ENCODE measurements around the gene CNTNAP2.

Gene CNTNAP2

GRCh38 chr7:147971606-147972110 is 1855.1 kb downstream of the CNTNAP2 start:
- in situ Hi-C loops (cut with HindIII; ENCODE audit: low sequenced_read_pairs), result no loop called here

DNA sequence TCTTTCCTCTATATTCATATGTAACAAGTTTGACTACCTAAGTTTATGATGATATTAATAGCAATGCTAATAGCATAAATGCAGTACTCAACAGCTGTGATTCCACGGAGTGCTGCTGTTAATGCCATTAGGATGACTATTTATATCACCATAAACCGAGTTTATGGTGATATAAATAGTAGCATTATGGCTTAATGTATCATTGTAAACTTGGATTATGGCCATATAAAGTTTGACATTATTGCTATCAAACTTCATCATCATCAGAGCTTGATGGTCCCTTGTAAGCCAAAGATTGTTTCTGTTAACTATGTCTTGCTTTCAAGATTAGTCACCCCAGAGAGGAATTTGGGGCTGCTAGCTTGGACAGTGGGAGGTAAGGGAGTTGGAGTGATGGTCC is 1861.6 kb downstream of the CNTNAP2 start:
- in situ Hi-C loops (cut with HindIII; ENCODE audit: low sequenced_read_pairs), result no loop called here

- in situ Hi-C loops (cut with HindIII; ENCODE audit: low sequenced_read_pairs), result no loop called here
These were observed 1862.0 kb downstream of the CNTNAP2 start for GRCh38 chr7:147978651-147979050.

GRCh38 chr7:147980826-147981813 is 1864.5 kb downstream of the CNTNAP2 start:
- in situ Hi-C loops (cut with HindIII; ENCODE audit: low sequenced_read_pairs), result no loop called here

DNA sequence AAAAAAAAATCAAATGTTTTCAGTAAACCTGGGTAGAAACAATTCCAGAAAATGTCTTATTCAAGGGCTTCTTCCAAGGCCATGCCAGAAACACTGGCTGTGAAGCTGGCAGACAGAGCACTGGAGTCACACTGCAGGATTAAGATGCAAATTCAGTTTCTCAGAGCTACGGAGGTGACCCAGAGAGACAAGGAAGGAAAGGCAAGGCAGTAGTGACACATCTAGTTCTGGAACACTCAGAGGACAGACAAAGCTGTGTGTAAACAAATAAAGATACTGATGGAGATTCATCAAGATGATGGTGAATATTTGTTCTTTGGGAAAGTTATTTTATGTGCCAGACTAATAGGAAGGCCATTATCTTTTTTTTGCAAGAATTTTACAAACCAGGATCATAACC is 1865.7 kb downstream of the CNTNAP2 start:
- in situ Hi-C loops (cut with HindIII; ENCODE audit: low sequenced_read_pairs), result no loop called here

DNA sequence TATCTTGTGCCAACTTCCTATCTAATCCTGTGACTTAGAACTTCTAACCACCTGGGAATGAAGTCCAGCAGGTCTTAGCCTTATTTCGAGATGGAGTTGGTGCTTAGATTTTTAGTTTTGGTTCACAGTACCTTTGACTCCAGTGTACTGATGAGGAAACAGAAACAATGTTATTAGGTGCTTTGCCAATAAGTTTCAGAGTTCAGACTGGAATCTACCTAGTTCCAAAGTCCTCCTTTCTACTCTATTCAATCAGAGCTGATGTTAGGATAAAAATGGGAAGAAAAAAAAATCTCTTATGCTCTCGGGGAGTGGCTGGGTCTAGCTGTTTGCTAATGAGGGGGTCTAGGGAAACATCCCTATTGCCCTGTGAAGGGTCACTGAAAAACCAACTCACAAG is 1867.7 kb downstream of the CNTNAP2 start:
- in situ Hi-C loops (cut with HindIII; ENCODE audit: low sequenced_read_pairs), result no loop called here

- in situ Hi-C loops (cut with HindIII; ENCODE audit: low sequenced_read_pairs), result no loop called here
These were observed 1873.5 kb downstream of the CNTNAP2 start for GRCh38 chr7:147990079-147990478.

DNA sequence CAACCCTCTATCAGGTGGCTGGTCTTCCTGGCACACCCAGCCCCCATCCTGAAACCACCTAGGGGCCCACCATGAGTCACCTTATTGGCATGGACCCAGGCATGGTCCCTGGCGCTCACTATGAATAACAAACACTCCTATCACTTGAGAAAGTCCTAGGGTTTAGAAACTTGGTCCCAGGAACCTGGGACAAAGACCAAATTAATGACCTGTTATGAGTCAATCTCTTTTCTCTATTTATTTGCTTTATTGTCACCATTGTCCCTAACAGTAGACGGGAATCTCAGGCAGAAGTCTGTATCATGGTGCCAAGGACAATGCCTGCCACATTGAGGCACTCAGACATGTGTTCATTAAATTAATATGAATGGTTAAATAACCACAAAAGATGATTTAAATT is 1874.3 kb downstream of the CNTNAP2 start:
- in situ Hi-C loops (cut with HindIII; ENCODE audit: low sequenced_read_pairs), result no loop called here

- in situ Hi-C loops (cut with HindIII; ENCODE audit: low sequenced_read_pairs), result no loop called here
These were observed 1876.1 kb downstream of the CNTNAP2 start for GRCh38 chr7:147992698-147993097.

DNA sequence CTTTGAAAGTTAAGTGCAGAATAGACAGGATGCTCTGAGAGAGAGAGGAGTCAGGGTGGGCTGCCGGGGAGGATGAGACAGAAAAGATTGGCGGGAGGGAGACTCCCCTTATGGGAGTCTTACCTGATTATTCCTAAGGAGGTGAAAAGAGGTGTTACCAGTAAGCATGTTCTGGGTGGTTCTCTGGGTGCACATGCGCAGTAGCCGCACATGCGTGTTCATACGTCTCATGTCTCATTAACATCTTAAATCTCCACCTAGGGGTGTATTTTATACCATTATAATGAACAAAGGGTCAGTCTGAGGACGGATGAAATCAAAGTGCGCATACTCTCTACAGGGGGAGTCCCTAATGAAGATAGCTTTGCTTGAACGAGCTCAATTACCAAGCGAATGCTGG is 1881.0 kb downstream of the CNTNAP2 start:
- in situ Hi-C loops (cut with HindIII; ENCODE audit: low sequenced_read_pairs), result no loop called here

DNA sequence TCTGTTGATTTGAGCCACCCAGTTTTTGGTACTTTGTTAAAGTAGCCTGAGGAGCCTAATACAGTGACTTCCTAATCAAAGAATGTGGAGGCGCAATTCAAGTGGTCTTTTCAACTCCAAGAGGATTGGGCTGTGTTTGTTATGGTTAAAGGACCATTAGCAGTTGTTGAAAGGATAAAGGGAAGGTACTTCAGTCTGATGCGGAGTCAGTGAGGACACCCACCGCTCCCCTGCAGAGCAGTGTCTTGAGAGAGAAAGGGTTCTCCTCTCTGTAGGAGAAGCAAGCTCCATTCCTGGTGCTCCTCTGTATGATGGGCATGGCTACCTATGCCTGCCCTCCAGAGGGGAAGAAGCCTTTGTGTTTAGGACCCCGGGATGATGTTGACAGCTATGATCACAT is 1883.4 kb downstream of the CNTNAP2 start:
- in situ Hi-C loops (cut with HindIII; ENCODE audit: low sequenced_read_pairs), result no loop called here

DNA sequence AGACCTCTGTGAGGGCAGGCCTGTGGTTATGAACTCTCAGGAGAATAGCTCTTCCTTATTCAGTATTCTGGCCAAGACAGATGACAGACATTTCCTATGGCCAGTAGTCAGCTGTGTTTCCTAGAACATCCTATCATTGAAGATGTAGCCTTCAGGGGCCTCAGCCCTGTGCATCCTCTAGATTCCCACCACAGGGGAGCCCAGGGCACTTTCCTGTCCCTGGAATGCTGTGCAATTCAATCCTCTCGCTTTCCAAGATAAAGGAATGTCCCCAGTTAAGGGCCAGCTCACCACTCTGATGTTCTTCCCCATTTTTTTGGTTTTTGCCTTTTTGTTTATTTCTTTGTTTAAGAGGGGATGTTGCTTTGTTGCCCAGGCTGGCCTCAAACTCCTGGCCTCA is 1895.2 kb downstream of the CNTNAP2 start:
- in situ Hi-C loops (cut with HindIII; ENCODE audit: low sequenced_read_pairs), result no loop called here

DNA sequence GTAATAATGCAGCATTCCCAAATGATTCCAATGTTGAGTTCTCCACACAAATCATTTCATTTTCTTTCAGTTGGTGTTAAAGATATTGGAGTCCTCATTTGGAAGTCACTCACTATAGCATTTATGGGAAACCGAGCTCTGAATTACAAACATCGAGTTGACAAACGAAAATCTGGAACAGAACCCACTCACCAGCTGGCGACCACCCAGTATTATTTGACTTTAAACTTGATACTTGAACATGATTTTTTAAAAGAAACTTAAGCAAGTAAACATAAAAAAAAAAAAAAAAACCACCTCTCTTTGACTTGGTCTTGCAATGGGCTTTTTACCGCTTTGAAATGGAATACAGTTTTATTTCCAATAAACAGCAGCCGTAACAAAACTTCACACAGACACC is 1897.4 kb downstream of the CNTNAP2 start:
- in situ Hi-C loops (cut with HindIII; ENCODE audit: low sequenced_read_pairs), result no loop called here

DNA sequence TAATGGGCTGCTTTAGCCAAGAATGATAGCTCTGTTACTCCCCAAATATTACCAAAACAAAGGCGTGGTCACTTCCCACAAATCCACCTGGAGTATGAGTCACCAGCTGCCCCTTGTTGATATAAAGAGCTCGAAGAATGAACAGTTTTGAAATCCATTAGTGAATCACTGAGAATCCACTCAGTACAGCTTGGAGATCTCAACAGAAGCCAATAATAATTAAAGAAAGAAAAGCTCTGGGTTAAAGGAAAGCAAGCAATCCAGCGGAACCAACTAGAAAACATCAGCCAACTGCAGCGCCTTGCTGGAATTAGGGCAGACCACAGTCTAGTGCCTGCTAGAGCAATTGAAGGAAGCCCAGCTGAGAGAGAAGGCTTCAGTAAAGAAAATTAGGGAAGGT is 1897.9 kb downstream of the CNTNAP2 start:
- in situ Hi-C loops (cut with HindIII; ENCODE audit: low sequenced_read_pairs), result no loop called here

DNA sequence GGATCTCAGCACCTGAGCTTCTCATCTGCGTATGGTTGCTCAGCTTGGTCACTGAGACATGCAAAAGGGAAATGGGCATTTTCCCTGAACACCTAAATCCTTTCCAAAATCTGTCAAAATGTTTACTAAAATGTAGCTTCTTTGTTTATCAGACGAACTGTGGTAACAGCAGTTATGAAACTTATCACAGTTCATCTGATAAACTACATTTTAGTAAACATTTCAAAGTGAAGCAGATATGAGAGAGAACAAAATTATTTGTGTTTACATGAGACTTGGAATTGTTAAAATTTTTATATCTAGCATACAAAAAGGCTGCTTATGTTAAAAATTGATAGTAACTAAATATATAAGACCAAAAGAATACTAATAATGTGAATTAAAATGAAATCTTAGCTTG is 1900.5 kb downstream of the CNTNAP2 start:
- in situ Hi-C loops (cut with HindIII; ENCODE audit: low sequenced_read_pairs), result no loop called here

DNA sequence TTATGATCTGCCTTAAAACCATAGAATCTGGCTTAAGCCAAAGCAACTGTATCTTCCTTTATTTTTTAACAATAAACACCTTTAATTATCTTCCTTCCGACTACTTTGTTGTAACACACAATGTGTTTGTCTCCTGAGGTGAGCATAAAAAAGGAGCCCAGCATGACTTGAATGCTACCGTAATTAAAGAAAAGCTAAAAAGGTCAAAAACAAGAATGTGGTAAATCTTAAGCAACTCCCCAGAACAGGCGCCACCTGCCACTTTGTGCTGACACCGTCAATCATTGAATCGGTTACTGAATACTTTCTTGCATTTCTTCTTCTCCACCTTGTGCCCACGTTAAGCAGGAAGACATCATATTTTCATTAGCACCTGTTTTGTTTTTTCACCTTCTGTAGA is 1904.1 kb downstream of the CNTNAP2 start:
- in situ Hi-C loops (cut with HindIII; ENCODE audit: low sequenced_read_pairs), result no loop called here

DNA sequence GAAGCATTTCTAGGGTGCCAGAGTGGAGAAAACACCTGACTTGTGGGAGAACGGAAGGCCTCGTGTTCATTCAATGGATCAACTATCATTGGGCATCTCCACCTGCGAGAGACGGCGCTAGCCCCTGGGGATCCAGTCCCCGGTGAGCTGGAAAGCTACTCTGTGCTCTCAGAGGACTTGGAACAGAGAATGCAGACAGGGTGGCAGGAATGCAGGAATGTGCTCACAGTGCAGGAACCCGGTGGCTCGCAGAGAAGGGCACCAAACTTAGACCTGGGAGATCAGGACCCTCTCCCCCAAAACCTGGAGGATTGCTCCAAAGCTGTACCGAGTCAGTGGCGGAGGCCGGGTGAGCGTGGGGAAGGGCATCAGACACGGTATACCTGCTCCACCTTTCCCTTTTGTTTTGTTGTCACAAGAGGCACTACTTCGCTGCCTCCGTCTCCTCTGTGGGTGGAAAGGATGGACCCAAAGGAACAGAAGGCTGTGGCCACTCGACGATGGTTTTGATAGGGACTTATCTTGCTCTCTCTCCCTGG is 1905.0 kb downstream of the CNTNAP2 start:
- in situ Hi-C loops (cut with HindIII; ENCODE audit: low sequenced_read_pairs), result no loop called here

DNA sequence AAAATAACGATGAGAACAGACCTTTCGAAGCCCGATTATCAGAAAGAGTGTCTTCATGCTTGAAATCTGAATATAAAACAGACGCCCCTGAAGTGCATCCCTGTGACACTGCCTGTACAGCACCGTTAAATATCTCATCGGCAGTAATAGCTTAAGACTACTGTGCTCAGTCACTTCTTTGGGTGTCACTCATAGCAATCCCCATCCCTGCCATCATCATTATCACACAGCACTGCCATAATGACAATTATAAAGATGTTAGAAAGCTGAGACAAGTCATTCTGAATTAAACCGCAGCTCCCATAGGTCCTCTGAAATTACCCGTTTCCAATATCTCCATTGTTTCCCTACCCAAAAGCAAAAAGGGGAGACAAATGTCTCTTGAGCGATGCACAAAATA is 1906.2 kb downstream of the CNTNAP2 start:
- in situ Hi-C loops (cut with HindIII; ENCODE audit: low sequenced_read_pairs), result no loop called here

- in situ Hi-C loops (cut with HindIII; ENCODE audit: low sequenced_read_pairs), result no loop called here
These were observed 1910.1 kb downstream of the CNTNAP2 start for GRCh38 chr7:148026713-148027112.

DNA sequence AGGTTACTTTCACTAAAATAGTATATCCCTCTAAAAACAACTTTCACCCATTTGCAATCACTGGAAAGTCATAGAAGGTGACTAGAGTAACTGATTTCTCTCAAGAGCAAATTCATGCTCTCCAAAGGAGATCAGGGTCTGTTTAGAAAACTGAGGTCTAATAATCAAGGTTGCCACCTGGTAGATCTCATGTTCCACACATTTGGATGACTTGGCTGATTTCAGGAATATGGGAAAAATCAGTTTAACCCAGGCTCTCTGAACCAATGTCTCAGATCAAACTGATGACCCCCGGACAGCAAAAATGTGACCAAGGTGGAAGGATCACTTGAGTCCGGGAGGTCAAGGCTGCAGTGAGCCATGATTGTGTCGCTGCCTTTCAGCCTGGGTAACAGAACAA is 1911.6 kb downstream of the CNTNAP2 start:
- in situ Hi-C loops (cut with HindIII; ENCODE audit: low sequenced_read_pairs), result no loop called here

DNA sequence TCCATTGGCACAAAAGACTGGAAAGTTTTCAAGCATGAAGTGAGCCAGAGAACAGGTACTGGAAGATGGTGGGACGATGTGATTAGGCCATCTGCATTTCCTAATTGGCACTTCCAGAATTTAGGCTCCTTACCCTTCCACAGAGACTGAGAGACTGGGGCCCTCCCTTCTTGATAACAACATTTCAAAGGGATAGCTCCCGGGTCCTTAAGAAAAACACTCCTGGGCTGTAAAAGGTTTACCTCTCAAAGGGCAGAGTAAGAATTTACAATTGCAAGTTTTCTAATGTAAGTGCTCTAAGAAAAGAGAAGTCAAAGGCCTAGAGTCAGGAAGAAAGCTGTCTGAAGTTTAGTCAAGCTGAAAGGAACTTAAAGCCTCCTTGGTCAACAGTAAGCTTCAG is 1914.4 kb downstream of the CNTNAP2 start:
- in situ Hi-C loops (cut with HindIII; ENCODE audit: low sequenced_read_pairs), result no loop called here

- in situ Hi-C loops (cut with HindIII; ENCODE audit: low sequenced_read_pairs), result no loop called here
These were observed 1915.2 kb downstream of the CNTNAP2 start for GRCh38 chr7:148031811-148032210.

All from endothelial cell of hepatic sinusoid (primary cell).